IMR-90 (cell line): ENCODE data around the gene CALCOCO1. TPM values are rescaled to one million over a fixed set of nuclear protein-coding genes. Genes with fewer than 3 reads are reported as not detected.
A peak's percentile ranks its signal among the peaks of the same experiment; 100 is the strongest.

Source experiments
- ATAC-seq: fragments of 200-7000 bp; cut with Tn5 transposase; 2 replicates; pipeline ENCODE4 v1.9.1; 2020; ENCODE audit warnings: low read depth, mild to moderate bottlenecking, moderate library complexity
- BruUV-seq: library from RNA; stranded (reverse); fragments of 400-500 nt; replicated peaks from 2 replicates; lab custom pipeline; 2021; lab: Mats Ljungman, UMichigan
- CTCF ChIA-PET: fragments of 300-600 bp; formaldehyde crosslinking; extraction: SDS; loops from one replicate; lab custom pipeline; 2021; ENCODE audit warnings: antibody characterized with exemption; lab: Yijun Ruan, JAX
- POLR2A ChIA-PET: fragments of 300-600 bp; sonication (Branson Sonifier 250); formaldehyde crosslinking; loops from one replicate; lab custom pipeline; 2022; ENCODE audit warnings: antibody characterized with exemption; ENCODE audit not compliant: unreplicated experiment; lab: Charles Lee
- DNase-seq: peaks from one replicate; pipeline ENCODE4 v3.0.0; 2013
- H2AFZ ChIP-seq: replicated peaks from 2 replicates; pipeline ENCODE3; 2013; ENCODE audit warnings: low read length, mild to moderate bottlenecking; ENCODE audit not compliant: poor library complexity
- H2AK5ac ChIP-seq: 2 replicates; pipeline ENCODE4 v1.6.1; 2013; ENCODE audit warnings: low read depth, low read length, inconsistent platforms
- H2AK9ac ChIP-seq: replicated peaks from 2 replicates; pipeline ENCODE3; 2013; ENCODE audit warnings: mild to moderate bottlenecking, low read depth, low read length, moderate library complexity; ENCODE audit not compliant: poor library complexity
- H2BK120ac ChIP-seq: 2 replicates; pipeline ENCODE4 v1.6.1; 2013; ENCODE audit warnings: low read depth, low read length, inconsistent platforms
- H2BK15ac ChIP-seq: 3 replicates; pipeline ENCODE4 v1.6.1; 2013; ENCODE audit warnings: low read depth, low read length, inconsistent platforms
- H2BK20ac ChIP-seq: 2 replicates; pipeline ENCODE4 v1.6.1; 2013; ENCODE audit warnings: low read depth, mild to moderate bottlenecking, inconsistent platforms, low read length, moderate library complexity
- H2BK5ac ChIP-seq: 2 replicates; pipeline ENCODE4 v1.6.1; 2013; ENCODE audit warnings: mild to moderate bottlenecking, low read depth, low read length, inconsistent platforms; ENCODE audit not compliant: poor library complexity, severe bottlenecking
- H3K14ac ChIP-seq: replicated peaks from 2 replicates; pipeline ENCODE4 v1.6.1; 2013; ENCODE audit warnings: low read depth, low read length, inconsistent platforms
- H3K18ac ChIP-seq: 2 replicates; pipeline ENCODE4 v1.6.1; 2013; ENCODE audit warnings: low read depth, low read length, control low read depth
- H3K23ac ChIP-seq: 2 replicates; pipeline ENCODE4 v1.6.1; 2013; ENCODE audit warnings: low read depth, low read length, inconsistent platforms
- H3K27ac ChIP-seq: 2 replicates; pipeline ENCODE4 v1.5.1; 2013; ENCODE audit warnings: mild to moderate bottlenecking, control low read depth, low read length; ENCODE audit not compliant: insufficient read depth
- H3K27me3 ChIP-seq: 2 replicates; pipeline ENCODE4 v1.6.1; 2013; ENCODE audit warnings: low read length; ENCODE audit not compliant: control insufficient read depth, insufficient read depth
- H3K36me3 ChIP-seq: 2 replicates; pipeline ENCODE4 v1.6.1; 2013; ENCODE audit warnings: low read length, mixed read lengths; ENCODE audit not compliant: control insufficient read depth, insufficient read depth
- H3K4ac ChIP-seq: 2 replicates; pipeline ENCODE4 v1.6.1; 2013; ENCODE audit warnings: low read depth, low read length, inconsistent platforms
- H3K4me1 ChIP-seq: 2 replicates; pipeline ENCODE4 v1.6.1; 2013; ENCODE audit warnings: low read length, mixed read lengths; ENCODE audit not compliant: control insufficient read depth, insufficient read depth
- H3K4me2 ChIP-seq: 2 replicates; pipeline ENCODE4 v1.6.1; 2013; ENCODE audit warnings: low read depth, mild to moderate bottlenecking, control low read depth, low read length, moderate library complexity
- H3K4me3 ChIP-seq: 2 replicates; pipeline ENCODE4 v1.5.1; 2013; ENCODE audit warnings: low read depth, mild to moderate bottlenecking, control low read depth, low read length, moderate library complexity; ENCODE audit not compliant: insufficient read depth
- H3K56ac ChIP-seq: 2 replicates; pipeline ENCODE4 v1.6.1; 2013; ENCODE audit warnings: low read length, inconsistent platforms; ENCODE audit not compliant: insufficient read depth; ENCODE audit errors: extremely low read depth
- H3K79me1 ChIP-seq, 2 experiments: 2 replicates each; pipeline ENCODE4 v1.6.1; 2013; ENCODE audit warnings: low read length in 2 of 2, inconsistent platforms in 1 of 2, low read depth in 1 of 2
- H3K9ac ChIP-seq: 2 replicates; pipeline ENCODE4 v1.6.1; 2013; ENCODE audit warnings: low read depth, low read length, control low read depth
- H3K9me1 ChIP-seq: 2 replicates; pipeline ENCODE4 v1.6.1; 2013; ENCODE audit warnings: low read length, inconsistent platforms; ENCODE audit not compliant: insufficient read depth
- H3K9me3 ChIP-seq: 2 replicates; pipeline ENCODE4 v1.6.1; 2013; ENCODE audit warnings: low read length; ENCODE audit not compliant: control insufficient read depth, insufficient read depth
- H4K20me1 ChIP-seq: 2 replicates; pipeline ENCODE4 v1.6.1; 2013; ENCODE audit warnings: low read length, inconsistent platforms; ENCODE audit not compliant: insufficient read depth
- H4K5ac ChIP-seq: 2 replicates; pipeline ENCODE4 v1.6.1; 2013; ENCODE audit warnings: mild to moderate bottlenecking, low read depth, low read length, control low read depth
- H4K8ac ChIP-seq, 2 experiments: 2 replicates each; pipeline ENCODE4 v1.6.1; 2013; ENCODE audit warnings: low read depth in 2 of 2, low read length in 2 of 2, control low read depth in 1 of 2, inconsistent platforms in 1 of 2
- H4K91ac ChIP-seq: 2 replicates; pipeline ENCODE4 v1.6.1; 2013; ENCODE audit warnings: low read depth, low read length, inconsistent platforms; ENCODE audit not compliant: insufficient read depth
- CHD1 ChIP-seq: IDR thresholded peaks from 2 replicates; pipeline ENCODE4 v1.6.1; 2012; ENCODE audit warnings: low read depth, low read length, improper control_type of control experiment
- FOS ChIP-seq: fragments of 150-350 bp; IDR thresholded peaks from 2 replicates; pipeline ENCODE4 v1.6.1; 2016; ENCODE audit warnings: low read depth, low read length
- MXI1 ChIP-seq: IDR thresholded peaks from 2 replicates; pipeline ENCODE4 v1.6.1; 2012; ENCODE audit warnings: low read depth, mild to moderate bottlenecking, low read length, moderate library complexity, borderline replicate concordance
- NFE2L2 ChIP-seq: fragments of 150-350 bp; IDR thresholded peaks from 2 replicates; pipeline ENCODE4 v1.6.1; 2016; ENCODE audit warnings: low read depth, mild to moderate bottlenecking, low read length
- POLR2A ChIP-seq: IDR thresholded peaks from 2 replicates; pipeline ENCODE4 v1.6.1; 2012; ENCODE audit warnings: mild to moderate bottlenecking, low read depth, low read length
- RAD21 ChIP-seq: IDR thresholded peaks from 2 replicates; pipeline ENCODE4 v1.6.1; 2012; ENCODE audit warnings: low read length, improper control_type of control experiment
- RCOR1 ChIP-seq: IDR thresholded peaks from 2 replicates; pipeline ENCODE4 v1.6.1; 2012; ENCODE audit warnings: mild to moderate bottlenecking, low read length, improper control_type of control experiment; ENCODE audit not compliant: insufficient replicate concordance
- RFX5 ChIP-seq: IDR thresholded peaks from 2 replicates; pipeline ENCODE4 v1.8.0; 2012; ENCODE audit warnings: low read depth, mild to moderate bottlenecking, low read length, moderate library complexity
- WGBS, 2 experiments: methylation state at CpG; one replicate each; pipeline versions ENCODE4 v1.1.5 to v1.1.7; 2013; ENCODE audit warnings: missing lambda C conversion rate in 2 of 2; ENCODE audit not compliant: insufficient read length in 1 of 2; ENCODE audit errors: extremely low coverage in 2 of 2; 5-methylcytosine and 5-hydroxymethylcytosine counted together
- dilution Hi-C: fragments of 300-500 bp; cut with HindIII; formaldehyde crosslinking; loops from one replicate; pipeline ENCODE4 v1.14.3; 2018; ENCODE audit warnings: low sequenced_read_pairs; ENCODE audit not compliant: unreplicated experiment
- in situ Hi-C: fragments of 300-500 bp; cut with MboI; formaldehyde crosslinking; loops from 3 replicates; pipeline ENCODE4 v1.14.3; 2019; ENCODE audit warnings: low sequenced_read_pairs, inconsistent platforms, mixed read lengths
- intact Hi-C: fragments of 100-400 bp; cut with micrococcal nuclease; formaldehyde crosslinking; loops from 2 replicates; pipeline ENCODE4 v1.10.0; 2022
- polyA plus RNA-seq, 3 experiments: library from polyadenylated mRNA; depleted of rRNA; stranded (reverse); fragments of >200 nt; gene quantifications; 2 replicates each; pipeline ENCODE4 v1.2.3, GENCODE V29; 2012; ENCODE audit warnings: low replicate concordance in 1 of 3
- total RNA-seq: library from RNA; depleted of rRNA; stranded (reverse); fragments of >200 nt; gene quantifications from 2 replicates; pipeline ENCODE4 v1.2.3, GENCODE V29; 2012
- TF ChIP-seq, protein P1 (sequence below): fragments of 150-350 bp; IDR thresholded peaks from 2 replicates; pipeline ENCODE4 v1.6.1; 2016; ENCODE audit warnings: low read depth, mild to moderate bottlenecking, low read length, moderate library complexity, borderline replicate concordance
- TF ChIP-seq, protein P2 (sequence below): conservative IDR thresholded peaks from 2 replicates; pipeline ENCODE4 v1.5.1; 2012; ENCODE audit warnings: mild to moderate bottlenecking, low read depth, low read length, improper control_type of control experiment

Gene CALCOCO1
- total and polyA plus RNA-seq, 2 of the 4 experiments (the other 2 are of a cell fraction) = 156 to 169 TPM

DNA sequence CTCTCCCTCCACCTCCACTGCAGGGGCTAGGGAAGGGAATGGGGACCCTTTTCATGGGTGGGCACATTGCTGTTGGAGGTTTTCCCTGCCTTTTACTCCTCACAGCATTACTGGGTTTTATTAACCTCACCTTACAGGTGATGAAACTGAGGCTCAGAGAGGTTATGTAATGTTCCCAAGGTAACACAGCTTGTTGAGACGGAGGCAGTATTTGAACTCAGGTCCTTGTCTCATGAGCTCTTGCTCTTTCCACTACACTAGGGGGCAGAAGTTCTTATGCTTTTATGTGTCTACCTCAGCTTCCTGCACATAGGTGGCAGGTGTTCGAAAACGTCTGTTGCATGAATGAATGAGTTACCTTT lies 12.9 kb upstream of the CALCOCO1 start:
- Histone ChIP-seq H4K20me1 (no peaks in the 10 kb centered on the region), H3K4me3 (no peak overlapping the region), H2AK9ac (no peak overlapping the region), H3K9me3 (0 out of 2 replicates have a peak, but pooled peaks cover 2% of the 10 kb centered on the region), H3K36me3 (no peaks in the 10 kb centered on the region), H2BK15ac (no peak overlapping the region), H3K56ac (no peak overlapping the region), H2BK20ac (no peak overlapping the region), H2AK5ac (no peak overlapping the region), H4K91ac (no peak overlapping the region), H3K4me2 (peak overlapping the region; percentile 16; the same call in 1 of the 2 replicates), H3K27me3 (peaks cover 81% of the 10 kb centered on the region), H3K14ac (no peak overlapping the region), H3K4me1 (no peaks in the 10 kb centered on the region), H4K5ac (no peak overlapping the region), H3K9me1 (no peaks in the 10 kb centered on the region; the same call in 1 of the 2 replicates), H4K8ac (no peak overlapping the region), H3K18ac (no peak overlapping the region), H2BK5ac (no peak overlapping the region), H3K79me1 (no peaks in the 10 kb centered on the region), H3K23ac (no peak overlapping the region), H3K4ac (no peak overlapping the region), H3K27ac (no peak overlapping the region), H2AFZ (no peak overlapping the region), H3K9ac (no peak overlapping the region), H2BK120ac (no peak overlapping the region)
- TF ChIP-seq RCOR1 (no peak), RAD21 (no peak), FOS (no peak), RFX5 (no peak), NFE2L2 (no peak), POLR2A (no peak), MXI1 (no peak), CHD1 (no peak)
- TF ChIP-seq, protein P1, sequence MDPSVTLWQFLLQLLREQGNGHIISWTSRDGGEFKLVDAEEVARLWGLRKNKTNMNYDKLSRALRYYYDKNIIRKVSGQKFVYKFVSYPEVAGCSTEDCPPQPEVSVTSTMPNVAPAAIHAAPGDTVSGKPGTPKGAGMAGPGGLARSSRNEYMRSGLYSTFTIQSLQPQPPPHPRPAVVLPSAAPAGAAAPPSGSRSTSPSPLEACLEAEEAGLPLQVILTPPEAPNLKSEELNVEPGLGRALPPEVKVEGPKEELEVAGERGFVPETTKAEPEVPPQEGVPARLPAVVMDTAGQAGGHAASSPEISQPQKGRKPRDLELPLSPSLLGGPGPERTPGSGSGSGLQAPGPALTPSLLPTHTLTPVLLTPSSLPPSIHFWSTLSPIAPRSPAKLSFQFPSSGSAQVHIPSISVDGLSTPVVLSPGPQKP = no peak
- TF ChIP-seq, protein P2, sequence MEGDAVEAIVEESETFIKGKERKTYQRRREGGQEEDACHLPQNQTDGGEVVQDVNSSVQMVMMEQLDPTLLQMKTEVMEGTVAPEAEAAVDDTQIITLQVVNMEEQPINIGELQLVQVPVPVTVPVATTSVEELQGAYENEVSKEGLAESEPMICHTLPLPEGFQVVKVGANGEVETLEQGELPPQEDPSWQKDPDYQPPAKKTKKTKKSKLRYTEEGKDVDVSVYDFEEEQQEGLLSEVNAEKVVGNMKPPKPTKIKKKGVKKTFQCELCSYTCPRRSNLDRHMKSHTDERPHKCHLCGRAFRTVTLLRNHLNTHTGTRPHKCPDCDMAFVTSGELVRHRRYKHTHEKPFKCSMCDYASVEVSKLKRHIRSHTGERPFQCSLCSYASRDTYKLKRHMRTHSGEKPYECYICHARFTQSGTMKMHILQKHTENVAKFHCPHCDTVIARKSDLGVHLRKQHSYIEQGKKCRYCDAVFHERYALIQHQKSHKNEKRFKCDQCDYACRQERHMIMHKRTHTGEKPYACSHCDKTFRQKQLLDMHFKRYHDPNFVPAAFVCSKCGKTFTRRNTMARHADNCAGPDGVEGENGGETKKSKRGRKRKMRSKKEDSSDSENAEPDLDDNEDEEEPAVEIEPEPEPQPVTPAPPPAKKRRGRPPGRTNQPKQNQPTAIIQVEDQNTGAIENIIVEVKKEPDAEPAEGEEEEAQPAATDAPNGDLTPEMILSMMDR = no peak
- BruUV-seq = no TSS peak
- in situ Hi-C loops = loop anchor here (5.0 to 10.0 kb wide), 2 partner anchors 38 to 195 kb away; no protein-coding TSS in a partner anchor
- CTCF ChIA-PET = no interaction called here
- ATAC-seq = no peak
- WGBS, 2 experiments = no CpG with 5 or more reads among the region's 3 CpGs
- dilution Hi-C loops = no loop called here
- POLR2A ChIA-PET = no interaction called here
- intact Hi-C loops = no loop called here
- DNase-seq = no peak
